ENCODE data around the gene FRG2. TPM values are rescaled to one million over a fixed set of nuclear protein-coding genes. Genes with fewer than 3 reads are reported as not detected.
A peak's percentile ranks its signal among the peaks of the same experiment; 100 is the strongest.
"Not testable (repeated sequence)": the region's sequence is repeated elsewhere in the genome, so short reads cannot be mapped to it uniquely, and the experiment has no call there.

The FRG2 gene

GRCh38 chr4:189980292-189980691 is 46.8 kb downstream of the FRG2 start:
- H2BK120ac ChIP-seq (ENCODE audit: low read depth, low read length); H3K27ac ChIP-seq (replicated peaks; ENCODE audit: low read length); H3K4me2 ChIP-seq (ENCODE audit: insufficient read depth, low read length, poor library complexity, severe bottlenecking); H3K4ac ChIP-seq (ENCODE audit: low read length); H2BK12ac ChIP-seq (ENCODE audit: low read length); H4K8ac ChIP-seq (ENCODE audit: low read depth, low read length); H3K36me3 ChIP-seq (replicated peaks in 1 of 2; ENCODE audit: control insufficient read depth in 2 of 2, insufficient read depth in 2 of 2, low read length in 2 of 2); H3K79me1 ChIP-seq (ENCODE audit: low read depth, low read length); H2BK5ac ChIP-seq (ENCODE audit: low read length); H3K14ac ChIP-seq (ENCODE audit: low read length); H2BK15ac ChIP-seq (ENCODE audit: low read length); DNase-seq (ENCODE audit: low spot score); H3K27me3 ChIP-seq (ENCODE audit: control insufficient read depth in 3 of 3, insufficient read depth in 3 of 3, low read depth in 1 of 3, low read length in 3 of 3); H2AK5ac ChIP-seq (ENCODE audit: low read depth, low read length); H3K9ac ChIP-seq (ENCODE audit: low read depth, low read length, poor library complexity); H3K18ac ChIP-seq (ENCODE audit: low read length); H3K4me1 ChIP-seq (ENCODE audit: control insufficient read depth in 2 of 2, insufficient read depth in 1 of 2, low read depth in 1 of 2, low read length in 2 of 2); H3K9me3 ChIP-seq (replicated peaks in 1 of 2; ENCODE audit: control insufficient read depth in 2 of 2, insufficient read depth in 1 of 2, low read depth in 1 of 2, low read length in 2 of 2); H4K91ac ChIP-seq (ENCODE audit: low read depth, low read length, poor library complexity); H3K23ac ChIP-seq (ENCODE audit: low read depth, low read length, poor library complexity): not testable (repeated sequence)
- Histone ChIP-seq H3K4me3 (ENCODE audit: low read length in 2 of 2) (peak overlapping the region in 1 of 2 donors; percentile 50), H2AFZ (ENCODE audit: low read length) (peak overlapping the region; percentile 77)
- WGBS, 2 donors (ENCODE audit: extremely low coverage in 2 of 2, insufficient read length in 2 of 2, insufficient replicate concordance in 1 of 2), result no CpG with 5 or more reads among the region's 2 CpGs

GRCh38 chr4:189979196-189980047 is 47.6 kb downstream of the FRG2 start:
- H3K9me3 ChIP-seq (replicated peaks in 1 of 2; ENCODE audit: control insufficient read depth in 2 of 2, insufficient read depth in 1 of 2, low read depth in 1 of 2, low read length in 2 of 2), result no peaks in the 10 kb centered on the region
- no peak overlapping the region for H3K4me2 ChIP-seq (ENCODE audit: insufficient read depth, low read length, poor library complexity, severe bottlenecking)
- no peak overlapping the region for H2BK12ac ChIP-seq (ENCODE audit: low read length)
- no peak overlapping the region for H3K27ac ChIP-seq (replicated peaks; ENCODE audit: low read length)
- H3K18ac ChIP-seq (ENCODE audit: low read length), result no peak overlapping the region
- no peak for DNase-seq (ENCODE audit: low spot score)
- H3K4me1 ChIP-seq (ENCODE audit: control insufficient read depth in 2 of 2, insufficient read depth in 1 of 2, low read depth in 1 of 2, low read length in 2 of 2), result peaks cover 0 to 1% of the 10 kb centered on the region in 2 donors
- peak overlapping the region; percentile 72 for H4K91ac ChIP-seq (ENCODE audit: low read depth, low read length, poor library complexity)
- H3K27me3 ChIP-seq (ENCODE audit: control insufficient read depth in 3 of 3, insufficient read depth in 3 of 3, low read depth in 1 of 3, low read length in 3 of 3), result peaks cover 0 to 3% (median 0%) of the 10 kb centered on the region in 3 experiments
- no peak overlapping the region for H2BK5ac ChIP-seq (ENCODE audit: low read length)
- no peak overlapping the region for H2AK5ac ChIP-seq (ENCODE audit: low read depth, low read length)
- H3K14ac ChIP-seq (ENCODE audit: low read length), result peak overlapping the region; percentile 17
- H2BK15ac ChIP-seq (ENCODE audit: low read length), result no peak overlapping the region
- H3K4ac ChIP-seq (ENCODE audit: low read length), result no peak overlapping the region
- no peaks in the 10 kb centered on the region for H3K36me3 ChIP-seq (replicated peaks in 1 of 2; ENCODE audit: control insufficient read depth in 2 of 2, insufficient read depth in 2 of 2, low read length in 2 of 2)
- no peak overlapping the region for H2BK120ac ChIP-seq (ENCODE audit: low read depth, low read length)
- H3K79me1 ChIP-seq (ENCODE audit: low read depth, low read length), result no peaks in the 10 kb centered on the region
- H3K23ac ChIP-seq (ENCODE audit: low read depth, low read length, poor library complexity), result no peak overlapping the region
- H3K9ac ChIP-seq (ENCODE audit: low read depth, low read length, poor library complexity), result no peak overlapping the region
- no peak overlapping the region for H4K8ac ChIP-seq (ENCODE audit: low read depth, low read length)
- H3K4me3 ChIP-seq (ENCODE audit: low read length in 2 of 2), result no peak overlapping the region
- H2AFZ ChIP-seq (ENCODE audit: low read length), result peak overlapping the region; percentile 77
- no CpG with 5 or more reads among the region's 10 CpGs for WGBS, 2 donors (ENCODE audit: extremely low coverage in 2 of 2, insufficient read length in 2 of 2, insufficient replicate concordance in 1 of 2)

Small RNA genes within 50 kb of the gene (small RNA-seq; reads per million reads assigned to genes)
- gene RNA5SP174 (ENCODE audit: insufficient read depth) (not detected), gene RNA5SP175 (ENCODE audit: insufficient read depth) (not detected)
